Measurements from ENCODE around the gene TEX2. TPM values are rescaled to one million over a fixed set of nuclear protein-coding genes. Genes with fewer than 3 reads are reported as not detected.

Gene TEX2
- total and polyA plus RNA-seq, 2 donors (not counting 3 experiments of a cell fraction or from before 2014, with no cell fraction given): 13.3 to 25.8 TPM

GRCh38 chr17:64148017-64148631, 114.9 kb downstream of the TEX2 start:
- H2AFZ ChIP-seq (ENCODE audit: low read depth, low read length): no peak overlapping the region
- dilution Hi-C loops (cut with MboI; ENCODE audit: extremely low pct_ligation_motif_present, low sequenced_read_pairs) (loop anchor here (25.0 kb wide), 1 partner anchor 111 kb away; no protein-coding TSS in a partner anchor), intact Hi-C loops (cut with micrococcal nuclease) (loop anchor here (5.0 kb wide), 2 partner anchors 244 to 269 kb away; partner anchors contain the start of gene PECAM1)
- CTCF ChIA-PET: interaction anchor here (0.8 to 5.1 kb wide), 9 partner anchors 15 to 180 kb away, joined by 3 to 48 read pairs (median 3); partner anchors contain the start of gene ERN1
- H4K20me1 ChIP-seq (replicated peaks; ENCODE audit: control insufficient read depth, extremely low read depth, insufficient read depth, low read length): no peaks in the 10 kb centered on the region
- DNase-seq (ENCODE audit: low read depth, low spot score) (peak; percentile 85), FAIRE-seq (no peak)
- peaks cover 31% of the 10 kb centered on the region for H3K4me1 ChIP-seq (ENCODE audit: control insufficient read depth, extremely low read depth, insufficient read depth, low read length)
- peaks cover 2 to 9% of the 10 kb centered on the region in 2 experiments for H3K36me3 ChIP-seq (ENCODE audit: control insufficient read depth in 2 of 2, extremely low read depth in 1 of 2, insufficient read depth in 2 of 2, low read length in 2 of 2)
- POLR2A ChIA-PET: interaction anchor here (1.0 to 1.3 kb wide), 2 partner anchors 24 to 142 kb away, joined by 3 to 7 read pairs; no protein-coding TSS in a partner anchor
- BruUV-seq (replicated peaks): TSS peak; percentile 43
- no peaks in the 10 kb centered on the region for H3K9me3 ChIP-seq (replicated peaks; ENCODE audit: control insufficient read depth, insufficient read depth, low read length)
- peak overlapping the region; percentile 84 for H3K4me2 ChIP-seq (ENCODE audit: insufficient read depth, low read length)
- H3K27me3 ChIP-seq (ENCODE audit: control insufficient read depth in 2 of 2, insufficient read depth in 2 of 2, low read length in 2 of 2): no peaks in the 10 kb centered on the region
- TF ChIP-seq POLR2AphosphoS5 (IDR thresholded peaks at IDR 0.05; ENCODE audit: insufficient read depth, low read depth, low read length): peak; percentile 79
- TF ChIP-seq MAX (IDR thresholded peaks at IDR 0.05; ENCODE audit: insufficient read depth, insufficient read length): no peak
- TF ChIP-seq POLR2A (IDR thresholded peaks at IDR 0.05; ENCODE audit: low read depth, low read length): peak; percentile 18
- H3K27ac ChIP-seq (ENCODE audit: insufficient read depth, low read depth, low read length): peak overlapping the region; percentile 1
- peaks cover 13% of the 10 kb centered on the region for H3K79me2 ChIP-seq (ENCODE audit: control insufficient read depth, insufficient read depth, low read length)
- H3K4me3 ChIP-seq (replicated peaks in 1 of 3; ENCODE audit: insufficient read depth in 1 of 3, low read depth in 1 of 3, low read length in 3 of 3): no peak overlapping the region
- H3K9ac ChIP-seq (replicated peaks; ENCODE audit: extremely low read depth, insufficient read depth, low read length): no peak overlapping the region
- H3K9me1 ChIP-seq (replicated peaks; ENCODE audit: control insufficient read depth, extremely low read depth, insufficient read depth, low read length): no peaks in the 10 kb centered on the region

- peak overlapping the region; percentile 84 for H3K4me2 ChIP-seq (ENCODE audit: insufficient read depth, low read length)
- ChIA-PET CTCF (interaction anchor here (0.9 to 5.1 kb wide), 5 partner anchors 16 to 135 kb away, joined by 3 to 48 read pairs (median 23); partner anchors contain the start of gene ERN1), POLR2A (interaction anchor here (1.0 to 1.3 kb wide), 2 partner anchors 16 to 25 kb away, joined by 3 to 7 read pairs; no protein-coding TSS in a partner anchor)
- dilution Hi-C loops (cut with MboI; ENCODE audit: extremely low pct_ligation_motif_present, low sequenced_read_pairs) (loop anchor here (25.0 kb wide), 1 partner anchor 110 kb away; no protein-coding TSS in a partner anchor), intact Hi-C loops (cut with micrococcal nuclease) (loop anchor here (2.0 to 5.0 kb wide), 3 partner anchors 67 to 270 kb away; partner anchors contain the start of gene PECAM1)
- peak overlapping the region; percentile 0 to 72 (median 37) for H3K4me3 ChIP-seq (replicated peaks in 1 of 3; ENCODE audit: insufficient read depth in 1 of 3, low read depth in 1 of 3, low read length in 3 of 3)
- peak overlapping the region; percentile 63 for H3K27ac ChIP-seq (ENCODE audit: insufficient read depth, low read depth, low read length)
- no peak for FAIRE-seq
- H2AFZ ChIP-seq (ENCODE audit: low read depth, low read length): no peak overlapping the region
- peak overlapping the region; percentile 89 for H3K9ac ChIP-seq (replicated peaks; ENCODE audit: extremely low read depth, insufficient read depth, low read length)
- H3K36me3 ChIP-seq (ENCODE audit: control insufficient read depth in 2 of 2, extremely low read depth in 1 of 2, insufficient read depth in 2 of 2, low read length in 2 of 2): peaks cover 2 to 9% of the 10 kb centered on the region in 2 experiments
- TF ChIP-seq MAX (IDR thresholded peaks at IDR 0.05; ENCODE audit: insufficient read depth, insufficient read length) (no peak), GATA2 (IDR thresholded peaks at IDR 0.05; ENCODE audit: insufficient read depth, insufficient read length, low read depth, low read length) (peak; percentile 69), FOS (IDR thresholded peaks at IDR 0.05; ENCODE audit: borderline replicate concordance, insufficient read depth, low read length) (no peak), EZH2 (IDR thresholded peaks at IDR 0.05; ENCODE audit: borderline replicate concordance, low read depth, low read length, severe bottlenecking) (no peak), JUN (IDR thresholded peaks at IDR 0.05; ENCODE audit: borderline replicate concordance, insufficient read depth, insufficient read length, low read depth) (no peak), POLR2A (IDR thresholded peaks at IDR 0.05; ENCODE audit: low read depth, low read length) (peak; percentile 90), CTCF (IDR thresholded peaks at IDR 0.05; ENCODE audit: extremely low read depth in 1 of 2, insufficient read depth in 1 of 2, low read depth in 1 of 2, low read length in 2 of 2) (no peak), POLR2AphosphoS5 (IDR thresholded peaks at IDR 0.05; ENCODE audit: insufficient read depth, low read depth, low read length) (peak; percentile 87), MYC (IDR thresholded peaks at IDR 0.05; ENCODE audit: low read depth, low read length) (no peak)
- peak; percentile 35 for DNase-seq (ENCODE audit: low read depth, low spot score)
- no peaks in the 10 kb centered on the region for H3K27me3 ChIP-seq (ENCODE audit: control insufficient read depth in 2 of 2, insufficient read depth in 2 of 2, low read length in 2 of 2)
- no peaks in the 10 kb centered on the region for H4K20me1 ChIP-seq (replicated peaks; ENCODE audit: control insufficient read depth, extremely low read depth, insufficient read depth, low read length)
- H3K79me2 ChIP-seq (ENCODE audit: control insufficient read depth, insufficient read depth, low read length): peaks cover 13% of the 10 kb centered on the region
- H3K9me1 ChIP-seq (replicated peaks; ENCODE audit: control insufficient read depth, extremely low read depth, insufficient read depth, low read length): no peaks in the 10 kb centered on the region
- peaks cover 25% of the 10 kb centered on the region for H3K4me1 ChIP-seq (ENCODE audit: control insufficient read depth, extremely low read depth, insufficient read depth, low read length)
- no TSS peak for BruUV-seq (replicated peaks)
- no peaks in the 10 kb centered on the region for H3K9me3 ChIP-seq (replicated peaks; ENCODE audit: control insufficient read depth, insufficient read depth, low read length)
Measured at GRCh38 chr17:64147110-64148016, 115.7 kb downstream of the TEX2 start.

Data from endothelial cell of umbilical vein (primary cell).